GM21576 (cell line): ENCODE data around the gene ERG.

Source experiments
- ATAC-seq: cut with Tn5 transposase; IDR thresholded peaks from one replicate; pipeline ENCODE4 v1.9.1; 2021; ENCODE audit warnings: mild to moderate bottlenecking, moderate library complexity; ENCODE audit not compliant: unreplicated experiment

ERG gene

GRCh38 chr21:38439426-38439825 lies 58.9 kb downstream of the ERG start:
- no peak for ATAC-seq

- no peak for ATAC-seq
These were observed 59.8 kb downstream of the ERG start for GRCh38 chr21:38438462-38438893.

GRCh38 chr21:38436341-38436740 lies 61.9 kb downstream of the ERG start:
- ATAC-seq: no peak

- no peak for ATAC-seq
These were observed 63.3 kb downstream of the ERG start for GRCh38 chr21:38434913-38435533.

GRCh38 chr21:38433471-38433870 lies 64.8 kb downstream of the ERG start:
- ATAC-seq: no peak

- ATAC-seq: no peak
These were observed 67.8 kb downstream of the ERG start for GRCh38 chr21:38430401-38430984.

GRCh38 chr21:38429011-38429410 lies 69.3 kb downstream of the ERG start:
- no peak for ATAC-seq

GRCh38 chr21:38428211-38428610 lies 70.1 kb downstream of the ERG start:
- no peak for ATAC-seq

- ATAC-seq: no peak
These were observed 73.8 kb downstream of the ERG start for GRCh38 chr21:38424305-38425019.

- ATAC-seq: no peak
These were observed 76.2 kb downstream of the ERG start for GRCh38 chr21:38422082-38422481.

- no peak for ATAC-seq
These were observed 78.1 kb downstream of the ERG start for GRCh38 chr21:38420140-38420539.

- ATAC-seq: no peak
These were observed 80.6 kb downstream of the ERG start for GRCh38 chr21:38417726-38418125.

- no peak for ATAC-seq
These were observed 81.5 kb downstream of the ERG start for GRCh38 chr21:38416791-38417190.

- ATAC-seq: no peak
These were observed 84.2 kb downstream of the ERG start for GRCh38 chr21:38413958-38414548.

- no peak for ATAC-seq
These were observed 87.8 kb downstream of the ERG start for GRCh38 chr21:38410466-38410865.

GRCh38 chr21:38409907-38410306 lies 88.4 kb downstream of the ERG start:
- ATAC-seq: no peak

- ATAC-seq: no peak
These were observed 94.1 kb downstream of the ERG start for GRCh38 chr21:38404177-38404576.

- ATAC-seq: no peak
These were observed 95.5 kb downstream of the ERG start for GRCh38 chr21:38402795-38403194.

GRCh38 chr21:38402291-38402690 lies 96.0 kb downstream of the ERG start:
- ATAC-seq: no peak

GRCh38 chr21:38401191-38401926 lies 96.9 kb downstream of the ERG start:
- no peak for ATAC-seq

GRCh38 chr21:38400195-38400919 lies 97.9 kb downstream of the ERG start:
- no peak for ATAC-seq
